ENCODE data around the gene ATF7IP2.
"Not testable (repeated sequence)": the region's sequence is repeated elsewhere in the genome, so short reads cannot be mapped to it uniquely, and the experiment has no call there.

ATF7IP2 gene

GRCh38 chr16:10371592-10371991 is 14.3 kb upstream of the ATF7IP2 start:
- DNase-seq (ENCODE audit: extremely low read depth in 1 of 2, low read depth in 1 of 2), result no peak

DNA sequence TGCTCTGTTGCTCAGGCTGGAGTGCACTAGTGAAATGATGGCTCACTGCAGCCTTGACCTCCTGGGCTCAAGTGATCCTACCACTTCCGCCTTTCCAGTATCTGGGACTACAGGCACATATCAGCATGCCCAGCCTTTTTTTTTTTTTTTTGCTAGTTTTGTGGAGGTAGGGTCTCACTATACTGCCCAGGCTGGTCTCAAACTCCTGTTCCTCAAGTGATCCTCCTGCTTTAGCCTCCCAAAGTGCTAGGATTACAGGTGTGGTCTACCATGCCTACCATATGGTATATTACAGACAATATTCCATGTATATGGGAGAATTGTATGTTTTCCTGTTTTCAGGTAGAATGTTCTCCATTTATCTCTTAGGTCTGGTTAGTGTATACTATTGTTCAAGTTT is 12.3 kb upstream of the ATF7IP2 start:
- no peak for DNase-seq (ENCODE audit: extremely low read depth in 1 of 2, low read depth in 1 of 2)

- no peak for DNase-seq (ENCODE audit: extremely low read depth in 1 of 2, low read depth in 1 of 2)
Measured at GRCh38 chr16:10376229-10376628, 9.6 kb upstream of the ATF7IP2 start.

GRCh38 chr16:10383626-10384025 is 2.2 kb upstream of the ATF7IP2 start:
- no peak for DNase-seq (ENCODE audit: extremely low read depth in 1 of 2, low read depth in 1 of 2)

GRCh38 chr16:10386517-10387100 is 748 bp downstream of the ATF7IP2 start:
- no peak for DNase-seq (ENCODE audit: extremely low read depth in 1 of 2, low read depth in 1 of 2)

DNA sequence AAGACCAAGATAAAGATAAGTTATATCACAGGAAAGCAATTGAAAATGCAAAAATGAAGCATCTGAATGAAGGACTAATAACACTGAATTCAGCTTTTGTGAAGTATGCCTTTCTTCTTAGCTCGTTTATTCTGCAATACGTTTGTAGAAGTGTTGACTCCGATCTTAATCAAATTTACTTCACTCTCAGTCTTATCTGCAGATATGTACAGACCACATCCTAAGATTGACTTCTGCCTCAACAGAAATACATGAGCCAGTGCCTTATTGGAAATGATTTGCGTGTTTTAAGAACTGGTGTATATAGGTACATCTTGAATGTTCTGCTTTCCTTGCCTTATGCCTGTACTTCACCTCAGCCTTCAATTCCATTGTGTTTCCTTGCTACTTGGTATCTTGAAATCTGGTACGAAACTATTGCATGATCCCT is 1.3 kb downstream of the ATF7IP2 start:
- no peak for DNase-seq (ENCODE audit: extremely low read depth in 1 of 2, low read depth in 1 of 2)

DNA sequence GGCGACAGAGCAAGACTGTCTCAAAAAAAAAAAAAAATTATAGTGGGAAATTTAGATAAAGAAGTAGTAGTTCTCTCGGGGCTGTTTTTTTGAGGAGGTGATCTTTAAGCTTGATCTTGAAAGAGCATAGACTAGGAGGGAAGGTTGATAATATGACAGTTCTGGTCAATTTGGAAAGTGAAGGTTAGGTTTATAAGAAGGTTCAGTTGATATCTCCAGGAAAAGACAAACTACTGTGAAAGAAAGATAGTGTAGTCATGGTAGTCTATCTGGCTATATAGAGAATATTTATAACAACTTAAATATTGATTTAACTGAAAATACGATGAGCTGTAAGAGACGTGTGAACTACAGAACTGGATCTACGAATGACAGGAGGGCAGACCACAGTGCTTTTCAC is 3.1 kb downstream of the ATF7IP2 start:
- DNase-seq (ENCODE audit: extremely low read depth in 1 of 2, low read depth in 1 of 2), result no peak

- no peak for DNase-seq (ENCODE audit: extremely low read depth in 1 of 2, low read depth in 1 of 2)
Measured at GRCh38 chr16:10390330-10390729, 4.5 kb downstream of the ATF7IP2 start.

DNA sequence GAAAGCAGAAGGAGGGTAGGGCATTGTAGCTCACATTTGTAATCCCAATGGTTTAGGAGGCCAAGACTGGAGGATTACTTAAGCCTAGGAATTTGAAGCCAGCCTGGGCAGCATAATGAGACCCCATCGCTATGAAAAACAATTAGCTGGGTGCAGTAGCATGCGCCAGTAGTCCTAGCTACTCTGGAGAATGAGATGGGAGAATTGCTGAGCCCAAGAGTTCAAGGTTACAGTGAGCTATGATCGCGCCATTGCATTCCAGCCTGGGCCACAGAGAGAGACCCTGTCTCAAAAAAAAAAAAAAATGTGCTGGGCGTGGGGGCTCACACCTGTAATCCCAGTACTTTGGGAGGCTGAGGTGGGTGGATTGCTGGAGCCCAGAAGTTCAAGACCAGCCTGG is 5.0 kb downstream of the ATF7IP2 start:
- DNase-seq (ENCODE audit: extremely low read depth in 1 of 2, low read depth in 1 of 2), result no peak

DNA sequence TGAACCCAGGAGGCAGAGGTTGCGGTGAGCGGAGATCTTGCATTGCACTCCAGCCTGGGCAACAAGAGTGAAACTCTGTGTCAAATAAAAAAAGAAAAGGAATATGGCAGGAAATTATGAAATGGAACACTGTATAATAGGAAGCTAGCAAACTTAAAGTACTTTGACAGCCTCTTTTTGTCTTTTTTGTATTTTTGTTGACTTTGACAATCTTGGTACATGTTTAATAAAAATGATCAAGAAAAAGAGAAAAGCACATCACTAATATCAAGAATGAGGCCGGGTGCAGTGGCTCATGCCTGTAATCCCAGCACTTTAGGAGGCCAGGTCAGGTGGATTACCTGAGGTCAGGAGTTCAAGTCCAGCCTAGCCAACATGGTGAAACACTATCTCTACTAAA is 5.5 kb downstream of the ATF7IP2 start:
- no peak for DNase-seq (ENCODE audit: extremely low read depth in 1 of 2, low read depth in 1 of 2)

DNA sequence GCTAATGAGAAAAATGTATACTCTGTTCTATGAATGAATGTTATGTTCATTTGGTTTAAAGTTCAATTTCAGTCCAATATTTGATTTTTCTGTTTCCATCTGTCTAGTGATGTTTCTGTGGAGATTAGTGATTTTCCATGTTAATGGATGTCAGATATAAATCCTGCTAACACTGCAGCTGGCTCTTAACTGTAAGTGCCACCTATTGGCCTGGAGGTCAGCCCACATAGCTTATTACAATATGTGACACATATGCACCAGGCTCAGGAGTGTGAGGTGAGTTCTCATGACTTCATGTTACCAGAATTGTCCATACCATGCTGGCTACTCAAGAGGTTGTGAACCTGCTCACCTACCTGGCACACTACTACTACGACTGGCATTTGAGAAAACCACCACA is 17.1 kb downstream of the ATF7IP2 start:
- DNase-seq (ENCODE audit: extremely low read depth in 1 of 2, low read depth in 1 of 2), result no peak

GRCh38 chr16:10405386-10405939 is 19.6 kb downstream of the ATF7IP2 start:
- DNase-seq (ENCODE audit: extremely low read depth in 1 of 2, low read depth in 1 of 2), result no peak

DNA sequence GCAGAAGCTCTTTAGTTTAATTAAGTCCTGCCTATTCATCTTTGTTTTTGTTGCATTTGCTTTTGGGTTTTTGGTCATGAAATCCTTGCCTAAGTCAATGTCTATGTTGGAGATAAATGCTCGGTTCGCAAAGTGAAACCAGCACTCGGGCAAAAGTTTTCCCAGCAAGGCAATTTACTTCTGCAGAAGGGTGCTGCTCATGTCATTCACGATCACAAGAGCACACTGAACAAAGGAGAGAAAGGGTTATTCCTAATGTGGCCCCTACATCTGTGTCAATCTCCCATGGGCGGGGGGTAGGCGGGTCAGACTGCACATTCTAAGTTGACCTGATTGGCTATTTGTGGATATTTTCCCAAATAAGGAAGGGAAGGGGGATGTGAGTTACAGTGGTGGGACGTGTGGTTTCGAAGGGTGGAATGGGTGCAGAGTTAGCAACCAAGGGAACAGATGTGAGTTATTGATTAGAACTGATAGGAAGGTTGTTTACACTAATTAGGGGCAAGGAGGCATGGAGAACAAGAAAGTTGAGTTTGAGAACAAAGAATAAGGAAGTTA is 23.0 kb downstream of the ATF7IP2 start:
- DNase-seq (ENCODE audit: extremely low read depth in 1 of 2, low read depth in 1 of 2), result no peak

- DNase-seq (ENCODE audit: extremely low read depth in 1 of 2, low read depth in 1 of 2), result not testable (repeated sequence)
Measured at GRCh38 chr16:10409713-10410112, 23.9 kb downstream of the ATF7IP2 start.

GRCh38 chr16:10410469-10410868 is 24.6 kb downstream of the ATF7IP2 start:
- DNase-seq (ENCODE audit: extremely low read depth in 1 of 2, low read depth in 1 of 2), result no peak

- DNase-seq (ENCODE audit: extremely low read depth in 1 of 2, low read depth in 1 of 2), result no peak
Measured at GRCh38 chr16:10412935-10413601, 27.2 kb downstream of the ATF7IP2 start.

GRCh38 chr16:10418204-10418603 is 32.3 kb downstream of the ATF7IP2 start:
- DNase-seq (ENCODE audit: extremely low read depth in 1 of 2, low read depth in 1 of 2), result not testable (repeated sequence)

DNA sequence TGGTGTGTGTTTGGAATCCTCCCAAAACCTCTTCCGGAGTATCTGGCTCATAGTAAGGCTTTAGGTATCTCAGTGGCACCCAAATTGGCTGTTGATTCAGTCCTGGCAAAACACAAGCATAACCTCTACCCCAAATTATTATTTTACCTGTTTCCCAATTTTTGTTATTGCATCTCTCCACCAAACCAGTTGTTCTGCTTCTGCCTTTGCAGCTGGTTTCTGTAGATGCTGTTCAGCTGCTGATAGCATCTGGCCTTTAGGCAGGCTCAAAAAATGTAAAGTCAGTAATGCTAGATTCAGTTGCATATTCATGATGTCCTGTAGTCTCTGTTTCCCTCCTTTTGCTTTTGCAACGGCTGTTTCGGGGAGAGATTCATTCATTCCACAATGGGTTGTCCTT is 33.8 kb downstream of the ATF7IP2 start:
- no peak for DNase-seq (ENCODE audit: extremely low read depth in 1 of 2, low read depth in 1 of 2)

DNA sequence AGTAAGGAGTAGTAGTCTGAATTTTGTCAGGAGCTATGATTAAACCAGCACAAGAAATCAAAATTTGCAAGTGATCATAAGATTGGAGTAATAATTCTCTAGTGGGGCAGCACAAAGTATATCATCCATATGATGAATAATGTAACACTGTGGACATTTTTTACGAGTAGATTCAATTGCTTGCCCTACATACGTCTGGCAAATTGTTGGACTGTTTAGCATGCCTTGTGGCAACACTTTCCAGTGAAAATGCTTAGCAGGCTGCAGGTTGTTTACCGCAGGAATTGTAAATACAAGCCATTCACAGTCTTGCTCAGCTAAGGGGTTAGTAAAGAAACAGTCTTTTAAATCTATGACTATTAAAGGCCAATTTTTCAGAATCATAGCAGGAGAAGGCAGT is 35.7 kb downstream of the ATF7IP2 start:
- no peak for DNase-seq (ENCODE audit: extremely low read depth in 1 of 2, low read depth in 1 of 2)

DNA sequence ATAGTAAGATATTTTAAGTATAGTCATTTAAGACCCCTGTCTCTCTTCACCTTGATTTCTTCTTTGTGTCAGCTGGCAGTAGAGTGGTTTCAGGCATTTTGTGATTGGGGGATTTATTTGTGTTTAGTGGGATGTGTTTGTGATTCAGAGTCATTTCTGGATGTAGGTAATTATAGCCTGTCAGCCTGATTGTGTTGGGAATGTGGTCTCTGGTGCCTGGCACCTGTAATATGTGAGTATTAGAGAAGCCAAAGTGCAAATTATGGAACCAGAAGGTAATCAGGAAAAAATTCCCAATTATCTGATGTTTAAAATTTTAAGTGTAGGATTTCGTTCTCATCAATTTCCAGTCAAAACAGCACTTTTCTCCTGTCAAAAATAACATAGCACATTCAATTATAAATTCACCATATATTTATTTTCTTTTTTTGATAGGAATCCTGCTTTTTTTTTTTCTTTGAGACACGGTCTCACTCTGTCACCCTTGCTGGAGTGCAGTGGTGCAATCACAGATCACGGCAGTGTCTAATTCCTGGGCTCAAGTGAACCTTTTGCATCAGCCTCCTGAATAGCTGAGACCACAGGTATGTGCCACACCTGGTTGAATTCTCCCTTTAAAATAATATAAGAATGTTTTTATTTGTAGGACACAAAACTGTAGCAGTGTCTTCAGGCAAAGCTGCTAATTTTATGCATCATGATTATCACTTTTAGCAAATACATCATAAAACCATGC is 42.7 kb downstream of the ATF7IP2 start:
- no peak for DNase-seq (ENCODE audit: extremely low read depth in 1 of 2, low read depth in 1 of 2)

- DNase-seq (ENCODE audit: extremely low read depth in 1 of 2, low read depth in 1 of 2), result not testable (repeated sequence)
Measured at GRCh38 chr16:10429299-10429969, 43.6 kb downstream of the ATF7IP2 start.

Measured in stimulated activated CD8-positive, alpha-beta memory T cell treated with anti-CD3 and anti-CD28 coated beads, Interleukin-7, amount 100 ng/mL, for 48 hours (primary cell).